DMS153 (cell line): ENCODE data around the gene RAB1A.

ENCODE experiments used
- DNase-seq: peaks from one replicate; lab custom pipeline; 2025; lab: John Stamatoyannopoulos, UW

RAB1A gene

GRCh38 chr2:65092791-65093190, 37.1 kb downstream of the RAB1A start:
- no peak for DNase-seq

DNA sequence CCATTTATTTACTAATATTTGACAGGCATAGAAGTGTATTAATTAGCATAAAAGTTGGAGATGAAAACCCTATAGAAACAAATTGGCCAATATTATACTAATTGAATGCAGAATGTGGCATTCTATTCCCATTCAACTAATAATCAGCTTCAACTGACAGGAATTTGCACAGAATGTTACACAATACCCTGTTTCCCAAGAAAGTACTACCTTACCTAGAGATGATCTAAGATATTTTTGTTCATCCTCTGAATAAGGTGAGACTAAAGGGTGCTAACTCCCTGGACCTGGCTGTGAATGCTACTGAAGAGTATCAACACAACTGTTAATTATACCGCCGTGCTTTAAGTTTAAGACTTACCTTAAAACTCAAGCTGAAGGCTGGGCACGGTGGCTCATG, 44.8 kb downstream of the RAB1A start:
- DNase-seq, result no peak

- DNase-seq, result no peak
These were observed 48.6 kb downstream of the RAB1A start for GRCh38 chr2:65081232-65081685.

DNA sequence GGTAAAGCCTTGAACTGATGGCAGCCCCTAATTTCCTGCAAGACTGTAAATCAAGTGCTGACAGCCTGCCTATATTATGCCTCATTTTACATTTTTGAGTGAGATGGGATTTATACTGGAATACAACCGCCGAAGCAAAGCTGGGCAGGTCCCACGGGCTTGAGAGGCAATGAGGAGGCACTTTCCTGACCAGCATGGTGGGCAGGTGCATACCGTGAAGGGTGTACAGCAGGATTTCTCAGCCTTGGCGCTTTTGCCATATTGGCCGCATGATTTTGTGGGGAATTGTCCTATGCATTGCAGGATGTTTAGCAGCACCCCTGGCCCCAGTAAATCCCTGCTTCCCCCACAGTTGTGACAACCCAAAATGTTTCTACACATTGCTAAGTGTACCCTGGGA, 50.9 kb downstream of the RAB1A start:
- DNase-seq, result no peak

- DNase-seq, result no peak
These were observed 52.0 kb downstream of the RAB1A start for GRCh38 chr2:65077898-65078297.

DNA sequence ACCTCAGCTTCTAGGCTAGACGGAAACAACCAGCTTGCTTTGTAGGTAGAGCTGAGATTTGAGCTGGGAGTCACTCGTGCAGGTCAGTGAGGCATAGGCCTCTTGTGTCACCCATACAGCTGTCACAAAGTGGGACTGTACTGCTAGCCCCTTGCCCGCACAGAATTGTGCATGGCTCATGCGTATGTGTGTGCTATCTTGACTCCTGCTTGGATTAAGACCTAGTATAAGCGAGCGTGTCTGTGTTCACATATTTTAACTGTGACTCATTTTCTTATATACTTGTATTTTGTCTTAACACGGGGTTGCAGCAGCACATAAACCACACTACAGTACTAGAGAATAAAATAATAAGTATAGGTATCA, 53.6 kb downstream of the RAB1A start:
- DNase-seq, result no peak

DNA sequence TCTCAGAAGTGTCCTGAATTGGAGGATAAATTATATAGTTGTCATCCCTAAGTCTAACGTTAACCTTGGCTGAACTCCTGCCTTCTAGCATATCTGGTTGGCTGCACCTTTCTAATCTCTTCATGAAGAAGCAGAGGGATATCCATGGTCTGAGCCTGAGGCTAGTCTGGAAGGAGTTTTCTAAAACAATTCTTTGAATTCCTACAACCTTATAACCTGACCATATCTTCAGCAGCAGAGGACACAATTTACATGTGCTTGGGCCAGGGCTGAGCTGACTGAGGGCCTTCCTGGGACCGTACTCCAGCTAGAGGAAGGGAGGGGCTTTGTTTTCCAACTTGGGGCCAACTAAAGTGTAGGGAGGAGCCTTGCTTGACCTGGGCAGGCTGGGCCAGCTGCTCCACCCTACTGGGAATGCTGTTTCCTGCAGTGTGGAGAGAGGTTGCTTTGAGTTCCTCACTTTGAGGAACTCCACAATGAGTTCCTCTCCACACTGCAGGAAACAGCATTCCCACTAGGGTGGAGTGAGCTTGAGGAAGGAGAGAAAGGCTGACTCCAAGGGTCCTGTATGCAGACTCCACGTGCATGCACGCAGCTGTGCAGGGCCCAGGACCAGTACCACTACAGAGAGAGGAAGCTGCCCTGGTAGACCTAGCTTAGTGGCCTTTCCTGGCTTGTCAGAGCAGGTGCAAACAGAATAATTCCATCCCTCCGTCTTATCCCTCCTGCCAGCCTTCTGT, 54.1 kb downstream of the RAB1A start:
- DNase-seq, result no peak

- no peak for DNase-seq
These were observed 54.7 kb downstream of the RAB1A start for GRCh38 chr2:65075176-65075575.

DNA sequence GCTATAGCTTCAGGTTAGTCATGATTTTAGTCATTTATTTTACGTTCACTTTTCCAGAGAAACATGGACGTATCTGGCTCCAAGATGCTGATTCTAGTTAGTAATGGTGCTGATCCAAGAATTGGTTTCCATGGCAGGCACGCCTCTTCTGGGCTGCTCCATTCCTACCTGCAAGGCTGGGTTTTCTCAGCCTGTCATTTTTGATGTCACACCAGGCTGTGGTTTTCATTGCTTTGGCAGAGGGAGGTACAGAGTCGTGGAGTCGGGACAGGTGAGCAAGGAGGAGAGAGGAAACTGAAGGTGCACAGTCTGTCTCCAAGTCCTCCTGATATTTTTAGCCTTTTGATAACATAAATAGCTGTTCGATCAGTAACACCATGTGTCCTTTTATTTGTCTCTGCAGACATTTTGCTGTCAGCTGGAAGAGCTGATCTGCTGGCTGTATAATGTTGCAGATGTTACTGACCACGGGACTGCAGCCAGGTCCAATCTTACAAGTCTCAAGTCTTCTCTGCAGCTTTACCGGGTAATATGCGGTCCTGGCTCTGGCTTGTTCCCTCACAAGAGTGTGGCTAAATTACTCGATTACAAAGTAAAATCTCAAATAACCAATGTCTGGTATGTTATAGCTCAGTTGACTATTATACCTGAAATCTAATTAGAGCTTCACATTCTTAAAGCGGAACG, 55.9 kb downstream of the RAB1A start:
- no peak for DNase-seq

- DNase-seq, result no peak
These were observed 57.5 kb downstream of the RAB1A start for GRCh38 chr2:65072181-65072970.

DNA sequence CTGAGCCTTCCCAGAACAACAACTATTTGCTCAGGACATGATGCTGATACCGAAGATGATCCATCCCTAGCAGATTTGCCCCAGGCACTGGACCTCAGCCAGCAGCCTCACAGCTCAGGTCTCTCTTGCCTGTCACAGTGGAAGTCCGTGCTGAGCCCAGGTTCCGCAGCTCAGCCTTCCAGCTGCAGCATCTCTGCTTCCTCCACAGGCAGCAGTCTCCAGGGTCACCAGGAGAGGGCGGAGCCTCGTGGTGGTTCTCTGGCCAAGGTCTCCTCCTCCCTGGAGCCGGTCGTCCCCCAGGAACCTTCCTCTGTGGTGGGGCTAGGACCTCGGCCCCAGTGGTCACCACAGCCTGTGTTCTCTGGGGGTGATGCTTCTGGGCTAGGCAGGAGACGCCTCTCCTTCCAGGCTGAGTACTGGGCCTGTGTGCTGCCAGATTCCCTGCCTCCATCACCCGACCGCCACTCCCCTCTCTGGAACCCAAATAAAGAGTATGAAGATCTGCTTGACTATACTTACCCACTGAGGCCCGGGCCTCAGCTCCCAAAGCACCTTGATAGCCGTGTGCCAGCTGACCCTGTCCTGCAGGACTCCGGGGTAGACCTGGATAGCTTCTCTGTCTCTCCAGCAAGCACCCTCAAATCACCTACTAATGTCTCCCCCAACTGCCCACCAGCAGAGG, 58.3 kb downstream of the RAB1A start:
- DNase-seq, result no peak

GRCh38 chr2:65070856-65071255, 59.0 kb downstream of the RAB1A start:
- DNase-seq, result no peak

DNA sequence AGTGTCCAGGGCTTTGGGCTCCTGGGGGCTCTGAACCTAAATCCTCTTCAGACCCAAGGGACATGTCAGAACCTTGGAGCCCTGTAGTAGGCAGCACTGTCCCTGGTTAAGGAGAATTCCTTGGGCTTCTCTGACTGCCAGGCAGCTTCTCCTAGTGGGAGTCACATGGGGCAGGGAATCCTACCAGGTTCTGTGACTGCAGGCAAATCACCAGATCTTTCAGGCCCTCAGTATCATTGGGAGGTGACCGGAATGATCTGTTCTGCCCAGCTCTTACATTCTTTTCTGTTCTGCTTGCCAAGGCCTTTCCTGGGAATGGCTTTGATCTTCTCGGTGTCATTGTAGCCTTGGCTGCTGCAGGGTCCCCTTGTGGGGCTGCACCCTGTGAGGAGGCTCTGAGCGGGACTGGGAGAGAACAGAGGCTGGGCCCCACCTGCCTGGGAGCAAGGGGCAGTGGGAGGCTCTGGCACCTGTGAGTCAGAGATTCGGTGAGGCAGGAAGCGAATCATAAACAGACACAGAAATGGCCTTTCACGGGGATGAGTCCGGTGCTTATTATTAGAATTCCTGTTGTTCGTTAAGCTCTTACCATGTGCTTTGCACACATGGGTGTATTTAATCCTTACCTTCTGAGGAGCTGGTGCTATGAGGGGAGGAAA, 59.6 kb downstream of the RAB1A start:
- no peak for DNase-seq

GRCh38 chr2:65069439-65069824, 60.5 kb downstream of the RAB1A start:
- DNase-seq, result no peak

DNA sequence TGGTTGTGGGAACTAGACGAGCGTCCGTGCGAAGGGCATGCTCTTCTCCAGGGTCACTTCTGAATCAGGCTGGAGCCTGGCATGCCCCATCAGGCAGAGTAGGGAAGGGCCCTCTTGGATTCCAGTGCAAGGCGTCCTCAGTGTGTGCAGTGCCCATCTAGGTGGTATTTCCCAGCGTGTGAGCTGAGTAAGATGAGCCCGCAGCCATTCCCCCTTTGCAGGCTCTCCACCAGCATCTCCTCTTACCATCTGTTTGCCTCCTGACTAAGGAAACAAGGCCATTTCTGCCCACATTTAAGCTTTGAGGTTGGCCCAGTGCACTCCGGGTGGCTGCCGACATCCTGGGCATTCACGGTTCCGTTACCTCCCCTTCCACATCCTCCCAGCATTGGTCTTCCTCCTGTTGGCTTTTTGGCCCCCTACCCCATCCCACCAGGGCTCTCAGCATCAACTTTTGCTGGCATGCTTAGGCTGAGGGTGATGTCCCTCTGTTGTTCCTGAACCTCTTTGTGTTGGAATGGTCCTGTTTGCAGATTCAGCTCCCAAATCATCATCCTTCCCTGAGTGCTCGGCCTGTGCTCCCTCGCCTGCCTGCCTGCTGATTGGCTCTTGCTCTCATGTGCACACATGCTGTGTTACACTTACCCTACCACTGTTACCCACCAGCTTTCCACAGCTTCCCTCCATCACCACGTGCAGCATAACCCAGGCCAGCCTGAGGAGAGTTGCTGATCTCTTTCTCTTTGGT, 61.9 kb downstream of the RAB1A start:
- no peak for DNase-seq

DNA sequence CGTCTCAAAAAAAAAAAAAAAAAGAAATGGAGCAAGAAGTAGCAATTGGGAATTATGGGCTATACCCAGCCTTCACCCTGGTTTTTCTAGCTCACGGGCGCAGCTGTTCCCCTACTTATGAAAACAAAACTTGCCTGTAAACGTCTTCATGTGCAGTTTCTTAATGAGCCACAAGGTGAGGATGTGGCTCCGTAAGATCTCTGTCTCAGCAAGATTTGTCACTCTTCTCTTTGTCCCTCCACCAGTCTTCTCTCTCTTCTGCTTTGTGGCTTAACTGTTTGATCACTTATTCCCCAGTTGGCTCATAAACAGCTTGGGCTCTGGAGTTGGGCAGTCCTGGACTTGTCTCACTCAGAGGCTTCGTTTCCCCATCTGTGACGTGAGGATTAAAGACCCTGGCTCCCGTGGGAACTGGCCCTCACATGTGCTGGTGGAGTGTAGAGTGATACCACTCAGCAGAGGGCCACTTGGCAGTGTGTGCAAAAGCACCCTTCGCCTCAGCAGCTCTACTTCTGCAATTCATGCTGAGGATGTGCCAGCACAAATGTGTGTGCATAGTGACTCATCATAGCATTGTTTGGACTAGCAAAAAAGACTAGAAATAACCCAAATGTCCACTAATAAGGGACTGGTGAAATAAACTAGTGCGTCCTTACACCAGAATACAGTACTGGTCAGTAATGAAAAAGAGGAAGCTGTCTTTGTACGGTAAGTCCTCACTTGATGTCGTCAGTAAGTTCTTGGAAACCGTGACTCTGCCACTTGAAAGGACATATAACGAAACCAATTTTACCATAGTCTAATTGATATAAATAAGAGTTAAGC, 65.0 kb downstream of the RAB1A start:
- DNase-seq, result peak; percentile 47

DNA sequence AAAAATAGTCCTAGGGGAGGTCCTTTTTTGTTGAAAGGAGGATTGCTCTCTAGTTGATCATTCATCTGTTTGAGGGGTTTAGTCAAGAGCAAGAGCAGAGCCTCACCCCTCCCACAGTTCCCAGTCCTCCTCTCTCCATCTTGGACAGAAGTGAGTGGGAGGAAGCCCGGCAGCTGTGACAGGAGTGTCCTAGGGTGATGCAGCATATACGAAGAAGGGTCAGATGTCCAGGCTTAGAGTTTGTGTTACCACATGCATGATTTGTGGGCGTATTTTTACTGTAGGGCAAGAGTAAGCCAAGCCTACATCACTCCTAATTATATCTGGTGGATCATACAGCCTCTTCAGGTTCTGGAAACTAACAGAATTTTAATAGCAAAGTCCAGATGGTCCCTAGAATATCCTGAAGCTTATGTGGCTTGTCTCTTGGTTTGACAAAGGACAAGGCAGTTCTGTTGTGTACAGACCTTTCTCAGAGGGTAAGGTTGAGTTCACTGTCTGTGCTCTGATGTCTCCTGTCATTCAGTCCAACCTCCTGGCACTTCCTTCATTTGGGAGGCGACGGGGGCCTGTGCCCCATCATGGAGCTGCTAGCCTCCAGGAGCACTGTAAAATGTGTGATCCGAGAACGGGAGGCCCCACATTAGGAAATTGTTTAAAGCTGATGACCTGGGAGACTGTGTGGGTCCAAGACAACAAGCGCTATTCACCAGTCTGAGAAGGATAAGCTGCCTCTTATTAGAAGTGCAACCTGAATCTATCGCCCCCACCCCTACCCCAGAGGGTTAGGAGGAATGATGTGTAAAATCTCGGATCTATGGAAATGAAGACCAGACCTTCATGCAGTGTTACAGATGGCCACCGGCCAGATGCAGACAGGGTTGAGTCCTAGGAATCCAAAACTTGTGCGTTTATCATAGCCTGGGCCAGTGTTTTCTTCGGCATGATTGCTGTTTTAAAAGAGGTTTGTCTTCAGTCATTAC, 66.8 kb downstream of the RAB1A start:
- no peak for DNase-seq

DNA sequence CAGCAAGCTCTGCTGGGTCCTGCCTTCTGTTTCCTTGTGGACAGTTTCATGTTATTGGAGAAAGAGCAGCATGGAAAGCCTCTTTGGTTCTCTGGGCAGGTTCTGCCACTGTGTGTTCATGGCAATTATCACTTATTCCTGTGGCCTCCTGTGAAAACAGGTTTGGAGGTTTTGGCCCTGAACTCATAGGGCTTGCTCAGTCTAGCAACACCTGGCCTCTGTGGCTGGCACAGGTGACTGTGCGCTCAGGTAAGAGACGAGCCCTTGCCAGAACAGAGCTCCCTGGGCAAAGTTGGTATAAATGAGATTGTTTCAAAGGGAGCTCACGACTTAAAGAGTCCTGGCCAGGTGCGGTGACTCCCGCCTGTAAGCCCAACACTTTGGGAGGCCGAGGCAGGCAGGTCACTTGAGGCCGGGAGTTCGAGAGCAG, 68.0 kb downstream of the RAB1A start:
- no peak for DNase-seq
